CD4-positive, alpha-beta T cell treated with Interleukin-1 beta for 1 hour (primary cell): Measurements from ENCODE around the gene CCDC184.
"Not testable (repeated sequence)": the region's sequence is repeated elsewhere in the genome, so short reads cannot be mapped to it uniquely, and the experiment has no call there.

ENCODE experiments used
- DNase-seq, 2 donors: peaks; one replicate each; pipeline ENCODE4 v3.0.0-alpha.2; 2020 to 2022

The CCDC184 gene

DNA sequence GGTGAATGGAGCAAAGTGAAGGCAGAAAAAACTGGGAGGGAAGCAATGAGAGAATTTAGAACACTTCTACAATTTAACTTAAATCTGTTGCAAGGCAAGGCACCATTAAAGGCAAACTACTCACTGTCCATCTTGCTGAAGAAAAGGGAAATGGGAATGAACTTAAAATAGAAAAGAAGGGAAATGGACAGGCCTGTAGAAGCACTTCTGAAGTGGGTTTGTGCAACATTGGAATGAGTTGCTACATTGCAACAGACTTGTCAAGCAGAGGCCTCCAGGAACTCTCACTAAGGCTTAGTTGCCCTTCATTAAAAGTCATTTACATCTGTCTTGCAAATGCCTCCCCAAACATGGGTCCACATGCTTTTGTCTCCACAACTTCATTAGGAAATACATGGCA is 33.3 kb downstream of the CCDC184 start:
- DNase-seq = peak in 1 of 2 donors; percentile 7

DNA sequence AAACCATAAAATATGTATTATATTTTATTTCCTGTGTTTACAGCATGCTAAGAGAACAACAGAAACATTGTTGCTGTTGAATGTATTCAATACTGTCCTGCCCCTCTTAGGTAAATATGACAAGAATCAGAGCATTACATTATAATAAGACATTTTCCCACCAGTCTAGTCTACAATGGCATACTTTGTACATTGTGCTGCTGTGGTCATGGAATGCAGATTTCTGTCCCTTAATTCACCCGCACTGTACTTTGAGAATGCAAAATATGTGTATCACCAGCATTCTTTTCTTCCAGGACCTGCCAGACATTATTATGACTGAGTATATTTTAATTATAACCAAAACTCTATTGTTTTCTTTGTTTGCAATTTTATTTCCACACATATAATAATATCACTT is 36.2 kb downstream of the CCDC184 start:
- DNase-seq = no peak

DNA sequence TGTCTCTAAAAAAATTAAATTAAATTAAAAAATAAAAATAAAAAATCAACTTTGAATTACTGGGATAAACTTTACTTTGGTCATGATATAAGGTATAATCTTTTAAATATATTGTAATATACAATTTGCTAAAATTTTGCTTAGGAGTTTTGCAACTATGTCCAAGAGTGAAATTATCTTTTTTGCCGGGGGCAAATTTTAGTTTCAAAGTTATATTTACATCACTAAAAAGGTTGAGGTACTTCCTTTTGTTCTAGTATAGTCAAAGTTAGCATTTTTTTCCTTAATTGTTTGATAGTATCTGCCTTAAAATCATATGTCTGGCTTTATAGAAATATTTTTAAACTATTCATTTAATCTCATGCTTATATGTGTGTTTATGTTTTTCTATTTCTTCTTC is 37.3 kb downstream of the CCDC184 start:
- DNase-seq = no peak

DNA sequence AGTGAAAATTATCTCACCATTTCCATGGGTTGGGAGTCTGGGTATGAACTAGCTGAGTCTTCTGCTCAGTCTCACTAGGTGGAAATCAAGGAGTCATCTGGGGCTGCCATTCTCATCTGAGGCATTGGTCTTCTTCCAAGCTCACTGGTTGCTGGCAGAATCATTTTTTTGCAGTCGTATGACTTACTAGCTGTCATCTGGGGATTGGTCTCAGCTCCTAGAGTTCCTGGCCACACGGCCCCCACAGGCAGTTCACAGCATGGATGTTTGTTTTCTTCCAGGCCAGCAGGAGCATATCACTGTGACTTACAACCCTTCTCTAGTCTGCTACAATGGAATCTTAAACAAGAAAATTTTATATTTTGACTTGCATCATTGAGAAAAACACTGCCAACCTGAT is 38.2 kb downstream of the CCDC184 start:
- no peak for DNase-seq

DNA sequence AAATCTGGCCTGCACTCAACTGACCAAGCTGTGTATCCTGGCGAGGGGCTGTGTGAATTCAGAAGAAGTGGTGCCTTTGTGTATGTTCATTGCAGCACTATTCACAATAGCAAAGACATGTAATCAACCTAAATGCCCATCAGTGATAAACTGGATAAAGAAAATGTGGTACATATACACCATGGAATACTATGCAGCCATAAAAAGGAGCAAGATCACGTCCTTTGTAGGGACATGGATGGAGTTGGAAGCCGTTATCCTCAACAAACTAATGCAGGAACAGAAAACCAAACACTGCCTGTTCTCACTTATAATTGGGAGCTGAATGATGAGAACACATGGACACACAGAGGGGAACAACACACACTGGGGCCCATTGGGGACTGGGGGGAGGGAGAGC is 41.1 kb downstream of the CCDC184 start:
- not testable (repeated sequence) for DNase-seq

DNA sequence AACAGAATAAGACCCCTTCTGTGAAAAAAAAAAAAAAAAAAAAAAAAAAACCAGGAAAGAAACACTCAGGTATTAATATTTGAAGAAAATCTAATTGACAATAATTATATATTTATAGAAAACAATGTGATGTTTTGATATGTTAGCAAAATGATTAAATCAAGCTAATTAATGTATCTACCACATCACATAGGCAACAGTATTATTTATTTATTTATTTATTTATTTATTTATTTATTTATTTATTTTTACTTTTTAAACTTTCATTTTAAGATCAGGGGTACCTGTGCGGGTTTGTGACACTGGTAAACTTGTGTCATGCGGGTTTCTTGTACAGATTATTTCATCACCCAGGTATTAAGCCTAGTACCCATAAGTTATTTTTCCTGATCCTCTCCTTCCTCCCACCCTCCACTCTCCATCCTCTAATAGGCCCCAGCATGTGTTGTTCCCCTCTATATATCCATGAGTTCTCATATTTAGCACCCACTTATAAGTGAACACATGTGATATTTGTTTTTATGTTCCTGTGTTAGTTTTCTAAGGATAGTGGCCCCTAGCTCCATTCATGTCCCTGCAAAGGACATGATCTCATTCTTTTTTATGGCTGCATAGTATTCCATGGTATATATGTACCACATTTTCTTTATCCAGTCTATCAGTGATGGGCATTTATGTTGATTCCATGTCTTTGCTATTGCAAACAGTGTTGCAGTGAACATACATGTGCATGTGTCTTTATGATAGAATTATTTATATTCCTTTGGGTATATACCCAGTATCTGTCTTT is 47.9 kb downstream of the CCDC184 start:
- not testable (repeated sequence) for DNase-seq
